Type B pancreatic cell (in vitro differentiated cells): Measurements from ENCODE around the gene DHTKD1. TPM values are rescaled to one million over a fixed set of nuclear protein-coding genes. Genes with fewer than 3 reads are reported as not detected.

ENCODE experiments used
- DNase-seq: peaks from one replicate; pipeline ENCODE4 v3.0.0; 2021; ENCODE audit warnings: mixed read lengths; ENCODE audit not compliant: unreplicated experiment; ENCODE audit errors: extremely low spot score
- H3K27ac Mint-ChIP-seq: 2 replicates; pipeline ENCODE4 v1.8.0; 2021; ENCODE audit warnings: mild to moderate bottlenecking, mixed read lengths
- H3K27me3 Mint-ChIP-seq: 2 replicates; pipeline ENCODE4 v1.8.0; 2021; ENCODE audit warnings: mixed read lengths
- H3K36me3 Mint-ChIP-seq: 2 replicates; pipeline ENCODE4 v1.8.0; 2021; ENCODE audit warnings: mixed read lengths
- H3K4me1 Mint-ChIP-seq: one replicate; pipeline ENCODE4 v1.8.0; 2021; ENCODE audit warnings: mixed read lengths; ENCODE audit not compliant: unreplicated experiment
- H3K4me3 Mint-ChIP-seq: 2 replicates; pipeline ENCODE4 v1.8.0; 2021; ENCODE audit warnings: mild to moderate bottlenecking, mixed read lengths
- H3K9me3 Mint-ChIP-seq: 2 replicates; pipeline ENCODE4 v1.8.0; 2021; ENCODE audit warnings: mixed read lengths
- CTCF ChIP-seq: fragments of 200-600 bp; sonication (generic); conservative IDR thresholded peaks from 2 replicates; pipeline ENCODE4 v1.5.0; 2021; ENCODE audit warnings: antibody characterized with exemption, mild to moderate bottlenecking
- total RNA-seq: library from RNA; stranded (reverse); gene quantifications from 2 replicates; pipeline ENCODE4 v1.2.1, GENCODE V29; 2021; ENCODE audit warnings: low replicate concordance

Gene DHTKD1
- total RNA-seq, 1 donor from 2014 or later: 44.8 TPM

- H3K9me3 Mint-ChIP-seq: no peaks in the 10 kb centered on the region
- TF ChIP-seq CTCF: no peak
- H3K27ac Mint-ChIP-seq: no peak overlapping the region
- no peaks in the 10 kb centered on the region for H3K27me3 Mint-ChIP-seq
- H3K4me1 Mint-ChIP-seq: no peaks in the 10 kb centered on the region
- H3K36me3 Mint-ChIP-seq: peaks cover 22% of the 10 kb centered on the region
- no peak overlapping the region for H3K4me3 Mint-ChIP-seq
- no peak for DNase-seq
Measured at GRCh38 chr10:12025591-12025990, 43.2 kb upstream of the DHTKD1 start.

GRCh38 chr10:12027539-12027938 lies 41.2 kb upstream of the DHTKD1 start:
- Mint-ChIP-seq H3K4me3 (no peak overlapping the region), H3K27me3 (no peaks in the 10 kb centered on the region), H3K4me1 (no peaks in the 10 kb centered on the region), H3K36me3 (peaks cover 22% of the 10 kb centered on the region), H3K27ac (no peak overlapping the region), H3K9me3 (no peaks in the 10 kb centered on the region)
- DNase-seq: no peak
- TF ChIP-seq CTCF: no peak

GRCh38 chr10:12031404-12031803 lies 37.4 kb upstream of the DHTKD1 start:
- no peak overlapping the region for H3K4me3 Mint-ChIP-seq
- no peak for TF ChIP-seq CTCF
- no peak for DNase-seq
- no peaks in the 10 kb centered on the region for H3K4me1 Mint-ChIP-seq
- H3K27ac Mint-ChIP-seq: no peak overlapping the region
- H3K36me3 Mint-ChIP-seq: peaks cover 28% of the 10 kb centered on the region
- H3K27me3 Mint-ChIP-seq: no peaks in the 10 kb centered on the region
- H3K9me3 Mint-ChIP-seq: no peaks in the 10 kb centered on the region

DNA sequence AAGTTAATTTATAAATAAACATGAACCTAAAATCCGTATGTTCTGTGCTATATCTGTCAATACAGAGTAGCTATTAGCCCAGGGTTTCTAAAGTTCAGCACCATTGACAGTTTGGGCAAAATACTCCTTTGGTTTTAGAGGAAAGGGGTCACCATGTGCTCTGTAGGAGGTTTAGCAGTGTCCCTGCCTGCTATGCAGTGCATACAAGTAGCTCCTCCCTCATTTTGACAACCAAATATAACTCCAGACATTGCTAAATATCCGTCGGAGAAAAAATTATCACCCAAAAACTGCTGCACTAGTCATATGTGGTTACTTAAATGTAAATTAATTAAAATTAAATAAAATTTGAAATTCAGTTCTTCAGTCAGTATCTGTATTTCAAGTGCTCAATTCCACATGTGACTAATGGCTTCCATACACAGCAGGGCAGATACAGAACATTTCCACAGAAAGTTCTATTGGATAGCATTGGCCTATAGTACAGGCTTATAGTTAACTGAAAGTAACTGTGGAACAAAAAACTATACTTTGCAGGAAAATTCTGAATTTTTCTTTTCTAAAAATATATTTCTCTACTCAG lies 32.6 kb upstream of the DHTKD1 start:
- no peak for DNase-seq
- Mint-ChIP-seq H3K36me3 (peaks cover 7% of the 10 kb centered on the region), H3K9me3 (no peaks in the 10 kb centered on the region), H3K4me1 (peaks cover 10% of the 10 kb centered on the region), H3K27me3 (no peaks in the 10 kb centered on the region), H3K27ac (no peak overlapping the region), H3K4me3 (no peak overlapping the region)
- TF ChIP-seq CTCF: no peak

GRCh38 chr10:12041766-12042408 lies 26.9 kb upstream of the DHTKD1 start:
- peaks cover 5% of the 10 kb centered on the region for H3K36me3 Mint-ChIP-seq
- peaks cover 24% of the 10 kb centered on the region for H3K4me1 Mint-ChIP-seq
- DNase-seq: no peak
- H3K4me3 Mint-ChIP-seq: peak overlapping the region; percentile 98
- H3K9me3 Mint-ChIP-seq: peaks cover 6% of the 10 kb centered on the region
- H3K27me3 Mint-ChIP-seq: peaks cover 7% of the 10 kb centered on the region
- H3K27ac Mint-ChIP-seq: peak overlapping the region; percentile 96
- TF ChIP-seq CTCF: no peak
